NCI-H748 (cell line): ENCODE results near the gene PDK4.
A peak's percentile ranks its signal among the peaks of the same experiment; 100 is the strongest.

Experiments
- DNase-seq: peaks from one replicate; lab custom pipeline; 2025; ENCODE audit not compliant: unreplicated experiment; lab: John Stamatoyannopoulos, UW

Gene PDK4

GRCh38 chr7:95596198-95597063 lies at the start of gene PDK4:
Gene PDK4, minus strand, starts transcription at chr7:95596516. Its CDS starts 223 bp downstream, at chr7:95596293.
- DNase-seq: peak; percentile 77

- DNase-seq: no peak
These were observed 45.9 kb upstream of the PDK4 start for GRCh38 chr7:95642173-95642572.

GRCh38 chr7:95636140-95636940 lies 40.0 kb upstream of the PDK4 start:
- DNase-seq: no peak

- DNase-seq: no peak
These were observed 36.3 kb upstream of the PDK4 start for GRCh38 chr7:95632609-95633008.

GRCh38 chr7:95631527-95631926 lies 35.2 kb upstream of the PDK4 start:
- no peak for DNase-seq

- no peak for DNase-seq
These were observed 34.6 kb upstream of the PDK4 start for GRCh38 chr7:95630702-95631458.

GRCh38 chr7:95628831-95629439 lies 32.6 kb upstream of the PDK4 start:
- DNase-seq: peak; percentile 85

GRCh38 chr7:95623788-95624187 lies 27.5 kb upstream of the PDK4 start:
- DNase-seq: no peak

- no peak for DNase-seq
These were observed 26.5 kb upstream of the PDK4 start for GRCh38 chr7:95622859-95623258.

GRCh38 chr7:95622001-95622549 lies 25.8 kb upstream of the PDK4 start:
- no peak for DNase-seq

GRCh38 chr7:95621404-95621803 lies 25.1 kb upstream of the PDK4 start:
- DNase-seq: no peak

- no peak for DNase-seq
These were observed 24.3 kb upstream of the PDK4 start for GRCh38 chr7:95620631-95621030.

GRCh38 chr7:95619921-95620320 lies 23.6 kb upstream of the PDK4 start:
- no peak for DNase-seq

- DNase-seq: no peak
These were observed 23.2 kb upstream of the PDK4 start for GRCh38 chr7:95619517-95619916.

- no peak for DNase-seq
These were observed 18.2 kb upstream of the PDK4 start for GRCh38 chr7:95614442-95614940.

- DNase-seq: no peak
These were observed 14.9 kb upstream of the PDK4 start for GRCh38 chr7:95611224-95611623.

- DNase-seq: peak; percentile 83
These were observed 13.1 kb upstream of the PDK4 start for GRCh38 chr7:95609277-95609971.

- peak; percentile 40 for DNase-seq
These were observed 12.2 kb upstream of the PDK4 start for GRCh38 chr7:95608359-95609173.

GRCh38 chr7:95607561-95607960 lies 11.2 kb upstream of the PDK4 start:
- DNase-seq: no peak
